SK-N-SH treated with all-trans-retinoic acid at 6 μM for 48 hours (cell line): Measurements from ENCODE around the gene TTC28.

ENCODE experiments used
- ATAC-seq: fragments of 200-7000 bp; cut with Tn5 transposase; 3 replicates; pipeline ENCODE4 v1.9.1; 2020; ENCODE audit warnings: mild to moderate bottlenecking, moderate library complexity
- BACH2 ChIP-seq: fragments of 250-450 bp; sonication (Bioruptor Pico); IDR thresholded peaks from 2 replicates; pipeline ENCODE4 v1.9.0; 2021; ENCODE audit warnings: mild to moderate bottlenecking, borderline replicate concordance
- CSDC2 ChIP-seq: fragments of 250-450 bp; sonication (Bioruptor Pico); IDR thresholded peaks from 2 replicates; pipeline ENCODE4 v1.5.0; 2020; ENCODE audit warnings: mild to moderate bottlenecking, moderate library complexity
- CSRNP3 ChIP-seq: fragments of 250-450 bp; sonication (Bioruptor Pico); IDR thresholded peaks from 2 replicates; pipeline ENCODE4 v1.5.1; 2021; ENCODE audit warnings: mild to moderate bottlenecking, moderate library complexity
- ESRRG ChIP-seq: fragments of 250-450 bp; sonication (Bioruptor Pico); IDR thresholded peaks from 2 replicates; pipeline ENCODE4 v1.6.1; 2021; ENCODE audit warnings: mild to moderate bottlenecking
- GLIS3 ChIP-seq: fragments of 250-450 bp; sonication (Bioruptor Pico); IDR thresholded peaks from 2 replicates; pipeline ENCODE4 v1.5.0; 2020; ENCODE audit warnings: mild to moderate bottlenecking, moderate library complexity
- ISL1 ChIP-seq: fragments of 250-450 bp; sonication (Bioruptor Pico); IDR thresholded peaks from 2 replicates; pipeline ENCODE4 v2.1.2; 2022; ENCODE audit warnings: mild to moderate bottlenecking, moderate library complexity
- PATZ1 ChIP-seq: fragments of 250-450 bp; sonication (Bioruptor Pico); IDR thresholded peaks from 2 replicates; pipeline ENCODE4 v1.8.0; 2020; ENCODE audit warnings: mild to moderate bottlenecking, moderate library complexity, borderline replicate concordance
- PPARA ChIP-seq: fragments of 250-450 bp; sonication (Bioruptor Pico); IDR thresholded peaks from 2 replicates; pipeline ENCODE4 v1.5.0; 2020; ENCODE audit warnings: mild to moderate bottlenecking, borderline replicate concordance
- TOX ChIP-seq: fragments of 250-450 bp; sonication (Bioruptor Pico); IDR thresholded peaks from 2 replicates; pipeline ENCODE4 v1.8.0; 2021; ENCODE audit warnings: mild to moderate bottlenecking, moderate library complexity, borderline replicate concordance
- TSHZ2 ChIP-seq: fragments of 250-450 bp; sonication (Bioruptor Pico); IDR thresholded peaks from 2 replicates; pipeline ENCODE4 v1.5.0; 2020; ENCODE audit warnings: mild to moderate bottlenecking, moderate library complexity
- ZFP30 ChIP-seq: fragments of 450-650 bp; formaldehyde crosslinking; IDR thresholded peaks from 2 replicates; pipeline ENCODE4 v1.5.0; 2022; ENCODE audit warnings: mild to moderate bottlenecking, moderate library complexity
- ZNF565 ChIP-seq: fragments of 450-650 bp; formaldehyde crosslinking; conservative IDR thresholded peaks from 2 replicates; pipeline ENCODE4 v1.5.0; 2020; ENCODE audit warnings: low read depth, mild to moderate bottlenecking, moderate library complexity
- ZNF70 ChIP-seq: fragments of 450-650 bp; formaldehyde crosslinking; IDR thresholded peaks from 2 replicates; pipeline ENCODE4 v1.5.0; 2020; ENCODE audit warnings: mild to moderate bottlenecking, moderate library complexity
- ZNF8 ChIP-seq: fragments of 450-650 bp; formaldehyde crosslinking; IDR thresholded peaks from 2 replicates; pipeline ENCODE4 v1.5.0; 2020; ENCODE audit warnings: mild to moderate bottlenecking, moderate library complexity
- TF ChIP-seq, protein P1 (sequence below): fragments of 250-450 bp; sonication (Bioruptor Pico); IDR thresholded peaks from 2 replicates; pipeline ENCODE4 v1.8.0; 2021; ENCODE audit warnings: low read depth, mild to moderate bottlenecking, moderate library complexity, borderline replicate concordance
- TF ChIP-seq, protein P2 (sequence below): fragments of 250-450 bp; sonication (Bioruptor Pico); IDR thresholded peaks from 2 replicates; pipeline ENCODE4 v1.5.1; 2020; ENCODE audit warnings: low read depth, mild to moderate bottlenecking, moderate library complexity

Gene TTC28

DNA sequence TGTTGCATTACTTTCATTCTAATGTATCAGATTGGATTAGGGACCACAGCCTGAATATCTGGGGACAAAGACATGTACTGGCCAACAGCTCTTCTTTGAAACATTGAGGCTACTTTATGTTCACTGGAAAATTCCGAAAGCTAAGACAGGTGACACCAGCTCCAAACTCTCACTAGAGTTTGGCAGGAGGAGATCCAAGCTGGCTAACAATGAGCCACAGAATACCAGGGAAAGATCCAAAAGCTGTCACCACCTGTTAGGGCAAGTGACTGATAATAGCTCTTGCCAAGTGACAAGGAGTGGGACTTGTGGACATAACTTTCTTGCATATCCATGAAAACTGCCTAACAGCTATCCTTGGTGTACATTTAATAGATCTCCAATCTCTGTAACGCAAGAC, 333.3 kb downstream of the TTC28 start:
- TF ChIP-seq ZNF70 (CRISPR knock-in tag) (no peak), TSHZ2 (CRISPR knock-in tag) (no peak), PATZ1 (CRISPR knock-in tag) (no peak), TOX (no peak)
- ATAC-seq, result no peak

GRCh38 chr22:28344918-28345703, 334.5 kb downstream of the TTC28 start:
- TF ChIP-seq ZNF565 (CRISPR knock-in tag), result no peak
- TF ChIP-seq PPARA (CRISPR knock-in tag), result no peak
- TF ChIP-seq, protein P1, sequence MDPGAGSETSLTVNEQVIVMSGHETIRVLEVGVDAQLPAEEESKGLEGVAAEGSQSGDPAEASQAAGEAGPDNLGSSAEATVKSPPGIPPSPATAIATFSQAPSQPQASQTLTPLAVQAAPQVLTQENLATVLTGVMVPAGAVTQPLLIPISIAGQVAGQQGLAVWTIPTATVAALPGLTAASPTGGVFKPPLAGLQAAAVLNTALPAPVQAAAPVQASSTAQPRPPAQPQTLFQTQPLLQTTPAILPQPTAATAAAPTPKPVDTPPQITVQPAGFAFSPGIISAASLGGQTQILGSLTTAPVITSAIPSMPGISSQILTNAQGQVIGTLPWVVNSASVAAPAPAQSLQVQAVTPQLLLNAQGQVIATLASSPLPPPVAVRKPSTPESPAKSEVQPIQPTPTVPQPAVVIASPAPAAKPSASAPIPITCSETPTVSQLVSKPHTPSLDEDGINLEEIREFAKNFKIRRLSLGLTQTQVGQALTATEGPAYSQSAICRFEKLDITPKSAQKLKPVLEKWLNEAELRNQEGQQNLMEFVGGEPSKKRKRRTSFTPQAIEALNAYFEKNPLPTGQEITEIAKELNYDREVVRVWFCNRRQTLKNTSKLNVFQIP (CRISPR knock-in tag), result no peak
- no peak for TF ChIP-seq ZNF8 (CRISPR knock-in tag)
- no peak for TF ChIP-seq CSDC2
- no peak for TF ChIP-seq BACH2 (CRISPR knock-in tag)
- TF ChIP-seq CSRNP3 (CRISPR knock-in tag), result no peak
- no peak for TF ChIP-seq ISL1 (CRISPR knock-in tag)
- no peak for ATAC-seq

GRCh38 chr22:28341001-28341400, 338.6 kb downstream of the TTC28 start:
- peak; percentile 77 for ATAC-seq
- TF ChIP-seq, protein P2, sequence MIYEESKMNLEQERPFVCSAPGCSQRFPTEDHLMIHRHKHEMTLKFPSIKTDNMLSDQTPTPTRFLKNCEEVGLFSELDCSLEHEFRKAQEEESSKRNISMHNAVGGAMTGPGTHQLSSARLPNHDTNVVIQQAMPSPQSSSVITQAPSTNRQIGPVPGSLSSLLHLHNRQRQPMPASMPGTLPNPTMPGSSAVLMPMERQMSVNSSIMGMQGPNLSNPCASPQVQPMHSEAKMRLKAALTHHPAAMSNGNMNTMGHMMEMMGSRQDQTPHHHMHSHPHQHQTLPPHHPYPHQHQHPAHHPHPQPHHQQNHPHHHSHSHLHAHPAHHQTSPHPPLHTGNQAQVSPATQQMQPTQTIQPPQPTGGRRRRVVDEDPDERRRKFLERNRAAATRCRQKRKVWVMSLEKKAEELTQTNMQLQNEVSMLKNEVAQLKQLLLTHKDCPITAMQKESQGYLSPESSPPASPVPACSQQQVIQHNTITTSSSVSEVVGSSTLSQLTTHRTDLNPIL (CRISPR knock-in tag), result 0 out of 2 replicates have a peak, but pooled peaks have one; percentile 38
- TF ChIP-seq ISL1 (CRISPR knock-in tag) (peak; percentile 89), ESRRG (CRISPR knock-in tag) (no peak)

DNA sequence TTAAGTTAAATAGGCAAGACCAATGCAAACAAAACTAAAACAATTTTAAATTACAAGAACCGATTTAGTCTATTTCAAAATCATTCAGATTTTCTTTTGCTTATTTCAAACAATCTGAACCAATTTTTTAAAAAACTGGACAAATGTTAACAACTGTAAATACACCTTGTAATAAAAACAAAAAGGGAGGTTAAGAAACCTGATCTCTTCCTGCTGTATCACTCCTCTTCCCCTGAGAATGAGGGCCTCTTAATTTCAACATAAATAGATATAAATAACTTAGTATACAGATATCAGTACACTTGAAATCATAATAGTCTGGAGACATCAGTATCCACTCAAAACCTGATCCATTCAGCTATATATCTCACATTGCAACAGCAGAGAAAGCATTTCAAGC, 346.6 kb downstream of the TTC28 start:
- no peak for ATAC-seq
- TF ChIP-seq TOX (no peak), PPARA (CRISPR knock-in tag) (no peak), PATZ1 (CRISPR knock-in tag) (no peak), ZFP30 (no peak), GLIS3 (CRISPR knock-in tag) (no peak)
- TF ChIP-seq, all 23 proteins: peak for 0
